Measurements from ENCODE around the gene MYO9B. TPM values are rescaled to one million over a fixed set of nuclear protein-coding genes. Genes with fewer than 3 reads are reported as not detected.

The MYO9B gene
- total RNA-seq, 1 experiment from 2014 or later, result 85.4 TPM

- Histone ChIP-seq H3K4me1 (ENCODE audit: insufficient read depth, low read length, poor library complexity, severe bottlenecking) (peaks cover 11% of the 10 kb centered on the region), H3K9me3 (ENCODE audit: low read depth, low read length, poor library complexity, severe bottlenecking) (no peaks in the 10 kb centered on the region), H3K4me3 (ENCODE audit: low read depth, low read length, poor library complexity, severe bottlenecking) (no peak overlapping the region), H3K27me3 (replicated peaks; ENCODE audit: insufficient read depth, low read depth, low read length, poor library complexity) (no peaks in the 10 kb centered on the region), H3K27ac (ENCODE audit: low read depth, low read length, poor library complexity, severe bottlenecking) (no peak overlapping the region), H3K36me3 (ENCODE audit: insufficient read depth, low read length, poor library complexity, severe bottlenecking) (no peaks in the 10 kb centered on the region)
- no TSS peak for BruUV-seq (replicated peaks)
- TF ChIP-seq CTCF (conservative IDR thresholded peaks at IDR 0.05; ENCODE audit: low read depth, low read length) (no peak), EZH2 (IDR thresholded peaks at IDR 0.05; ENCODE audit: borderline replicate concordance, low read depth, low read length, poor library complexity, severe bottlenecking) (no peak)
- intact Hi-C loops (cut with micrococcal nuclease; ENCODE audit: unreplicated experiment), result no loop called here
- no peak for DNase-seq (ENCODE audit: low spot score)
- ChIA-PET CTCF (no interaction called here), POLR2A (ENCODE audit: low non-redundant PET) (no interaction called here)
Observed at GRCh38 chr19:17118957-17119356, 43.4 kb downstream of the MYO9B start.

GRCh38 chr19:17121736-17122293 is 46.2 kb downstream of the MYO9B start:
- intact Hi-C loops (cut with micrococcal nuclease; ENCODE audit: unreplicated experiment), result no loop called here
- BruUV-seq (replicated peaks), result no TSS peak
- H3K9me3 ChIP-seq (ENCODE audit: low read depth, low read length, poor library complexity, severe bottlenecking), result no peaks in the 10 kb centered on the region
- no peaks in the 10 kb centered on the region for H3K36me3 ChIP-seq (ENCODE audit: insufficient read depth, low read length, poor library complexity, severe bottlenecking)
- no peaks in the 10 kb centered on the region for H3K27me3 ChIP-seq (replicated peaks; ENCODE audit: insufficient read depth, low read depth, low read length, poor library complexity)
- CTCF ChIA-PET, result no interaction called here
- DNase-seq (ENCODE audit: low spot score), result no peak
- POLR2A ChIA-PET (ENCODE audit: low non-redundant PET), result no interaction called here
- H3K27ac ChIP-seq (ENCODE audit: low read depth, low read length, poor library complexity, severe bottlenecking), result no peak overlapping the region
- no peak overlapping the region for H3K4me3 ChIP-seq (ENCODE audit: low read depth, low read length, poor library complexity, severe bottlenecking)
- H3K4me1 ChIP-seq (ENCODE audit: insufficient read depth, low read length, poor library complexity, severe bottlenecking), result peaks cover 4% of the 10 kb centered on the region
- TF ChIP-seq CTCF (conservative IDR thresholded peaks at IDR 0.05; ENCODE audit: low read depth, low read length), result no peak
- TF ChIP-seq EZH2 (IDR thresholded peaks at IDR 0.05; ENCODE audit: borderline replicate concordance, low read depth, low read length, poor library complexity, severe bottlenecking), result no peak

GRCh38 chr19:17123041-17123440 is 47.5 kb downstream of the MYO9B start:
- TF ChIP-seq CTCF (conservative IDR thresholded peaks at IDR 0.05; ENCODE audit: low read depth, low read length), result no peak
- TF ChIP-seq EZH2 (IDR thresholded peaks at IDR 0.05; ENCODE audit: borderline replicate concordance, low read depth, low read length, poor library complexity, severe bottlenecking), result no peak
- H3K27me3 ChIP-seq (replicated peaks; ENCODE audit: insufficient read depth, low read depth, low read length, poor library complexity), result no peaks in the 10 kb centered on the region
- H3K4me3 ChIP-seq (ENCODE audit: low read depth, low read length, poor library complexity, severe bottlenecking), result no peak overlapping the region
- no peak overlapping the region for H3K27ac ChIP-seq (ENCODE audit: low read depth, low read length, poor library complexity, severe bottlenecking)
- no peaks in the 10 kb centered on the region for H3K36me3 ChIP-seq (ENCODE audit: insufficient read depth, low read length, poor library complexity, severe bottlenecking)
- ChIA-PET POLR2A (ENCODE audit: low non-redundant PET) (no interaction called here), CTCF (no interaction called here)
- DNase-seq (ENCODE audit: low spot score), result no peak
- no TSS peak for BruUV-seq (replicated peaks)
- peaks cover 4% of the 10 kb centered on the region for H3K4me1 ChIP-seq (ENCODE audit: insufficient read depth, low read length, poor library complexity, severe bottlenecking)
- H3K9me3 ChIP-seq (ENCODE audit: low read depth, low read length, poor library complexity, severe bottlenecking), result no peaks in the 10 kb centered on the region
- intact Hi-C loops (cut with micrococcal nuclease; ENCODE audit: unreplicated experiment), result no loop called here

Data from A673 (cell line).